ENCODE measurements around the gene ESAM. TPM values are rescaled to one million over a fixed set of nuclear protein-coding genes. Genes with fewer than 3 reads are reported as not detected.

Gene ESAM
- total RNA-seq, 2 experiments from 2014 or later = 0.60 to 0.65 TPM

- DNase-seq (no peak), ATAC-seq (no peak)
- POLR2A ChIA-PET = interaction anchor here (0.6 to 1.6 kb wide), 4 partner anchors 11 to 185 kb away, joined by 3 to 4 read pairs (median 3); no protein-coding TSS in a partner anchor
- Mint-ChIP-seq H3K27ac (no peak overlapping the region), H3K4me3 (peak overlapping the region; percentile 79), H3K4me1 (ENCODE audit: low read depth) (peaks cover 4% of the 10 kb centered on the region), H3K27me3 (peaks cover 3% of the 10 kb centered on the region), H3K36me3 (ENCODE audit: low read depth) (peaks cover 1% of the 10 kb centered on the region), H3K9me3 (no peaks in the 10 kb centered on the region)
- intact Hi-C loops (cut with micrococcal nuclease) = loop anchor here (2.0 to 5.0 kb wide), 2 partner anchors 13 to 75 kb away; partner anchors contain the start of genes SIAE and SPA17
- TF ChIP-seq CTCF (IDR thresholded peaks at IDR 0.05) = no peak
- CTCF ChIA-PET = interaction anchor here (0.7 to 9.5 kb wide), 17 partner anchors 8 to 118 kb away, joined by 3 to 77 read pairs (median 7); partner anchors contain the start of genes ESAM, NRGN, ROBO3 and SIAE
Observed at GRCh38 chr11:124747406-124748099, 14.5 kb downstream of the ESAM start.

- Mint-ChIP-seq H3K9me3 (no peaks in the 10 kb centered on the region), H3K27me3 (peaks cover 6% of the 10 kb centered on the region), H3K4me3 (peak overlapping the region; percentile 79), H3K36me3 (ENCODE audit: low read depth) (peaks cover 1% of the 10 kb centered on the region), H3K27ac (peak overlapping the region; percentile 79), H3K4me1 (ENCODE audit: low read depth) (peaks cover 4% of the 10 kb centered on the region)
- intact Hi-C loops (cut with micrococcal nuclease) = loop anchor here (2.0 to 5.0 kb wide), 2 partner anchors 14 to 74 kb away; partner anchors contain the start of genes SIAE and SPA17
- ChIA-PET CTCF (interaction anchor here (0.6 to 9.5 kb wide), 25 partner anchors 9 to 126 kb away, joined by 3 to 77 read pairs (median 7); partner anchors contain the start of genes ESAM, ROBO3, SIAE and SPA17), POLR2A (interaction anchor here (0.7 to 1.4 kb wide), 4 partner anchors 18 to 73 kb away, joined by 3 to 4 read pairs (median 4); partner anchors contain the start of genes SIAE and SPA17)
- ATAC-seq (peak; percentile 92), DNase-seq (peak; percentile 79)
- TF ChIP-seq CTCF (IDR thresholded peaks at IDR 0.05) = no peak
Observed at GRCh38 chr11:124746621-124747243, 15.4 kb downstream of the ESAM start.

- intact Hi-C loops (cut with micrococcal nuclease) = loop anchor here (2.0 to 5.0 kb wide), 2 partner anchors 15 to 74 kb away; partner anchors contain the start of genes SIAE and SPA17
- DNase-seq (peak; percentile 67), ATAC-seq (peak; percentile 20)
- Mint-ChIP-seq H3K4me1 (ENCODE audit: low read depth) (peaks cover 4% of the 10 kb centered on the region), H3K9me3 (no peaks in the 10 kb centered on the region), H3K27ac (peak overlapping the region; percentile 79), H3K36me3 (ENCODE audit: low read depth) (peaks cover 1% of the 10 kb centered on the region), H3K4me3 (peak overlapping the region; percentile 79), H3K27me3 (peaks cover 11% of the 10 kb centered on the region)
- TF ChIP-seq CTCF (IDR thresholded peaks at IDR 0.05) = no peak
- CTCF ChIA-PET = interaction anchor here (0.6 to 9.5 kb wide), 26 partner anchors 9 to 125 kb away, joined by 3 to 77 read pairs (median 7); partner anchors contain the start of genes ESAM, ROBO3, SIAE and SPA17
- POLR2A ChIA-PET = interaction anchor here (0.7 to 1.4 kb wide), 7 partner anchors 16 to 120 kb away, joined by 3 to 4 read pairs (median 3); partner anchors contain the start of genes ESAM, SIAE and SPA17
Observed at GRCh38 chr11:124745835-124746620, 16.1 kb downstream of the ESAM start.

- TF ChIP-seq CTCF (IDR thresholded peaks at IDR 0.05) = no peak
- Mint-ChIP-seq H3K36me3 (ENCODE audit: low read depth) (peaks cover 1% of the 10 kb centered on the region), H3K27me3 (peaks cover 11% of the 10 kb centered on the region), H3K27ac (no peak overlapping the region), H3K4me3 (peak overlapping the region; percentile 79), H3K4me1 (ENCODE audit: low read depth) (peaks cover 11% of the 10 kb centered on the region), H3K9me3 (no peaks in the 10 kb centered on the region)
- ChIA-PET POLR2A (interaction anchor here (0.7 to 1.4 kb wide), 4 partner anchors 17 to 119 kb away, joined by 3 to 4 read pairs (median 3); partner anchors contain the start of genes ESAM, SIAE and SPA17), CTCF (interaction anchor here (1.0 to 9.5 kb wide), 13 partner anchors 7 to 125 kb away, joined by 3 to 77 read pairs (median 8); partner anchors contain the start of genes ESAM, ROBO3, SIAE and SPA17)
- DNase-seq (no peak), ATAC-seq (no peak)
- intact Hi-C loops (cut with micrococcal nuclease) = loop anchor here (5.0 kb wide), 1 partner anchor 73 kb away; the partner anchor contains the start of genes SIAE and SPA17
Observed at GRCh38 chr11:124745270-124745834, 16.7 kb downstream of the ESAM start.
